ENCODE results near the gene HAUS1. TPM values are rescaled to one million over a fixed set of nuclear protein-coding genes. Genes with fewer than 3 reads are reported as not detected.

The HAUS1 gene
- total RNA-seq, 1 donor from 2014 or later: 49.0 TPM

- H3K27me3 Mint-ChIP-seq (ENCODE audit: low read depth): no peaks in the 10 kb centered on the region
- peaks cover 5% of the 10 kb centered on the region for H3K36me3 Mint-ChIP-seq
- H3K4me1 Mint-ChIP-seq: no peaks in the 10 kb centered on the region
- H3K27ac Mint-ChIP-seq: no peak overlapping the region
- no peaks in the 10 kb centered on the region for H3K9me3 Mint-ChIP-seq
- no peak for TF ChIP-seq CTCF (IDR thresholded peaks at IDR 0.05; ENCODE audit: unreplicated experiment)
- H3K4me3 Mint-ChIP-seq: no peak overlapping the region
- no peak for DNase-seq (ENCODE audit: low spot score in 2 of 2, unreplicated experiment in 2 of 2)
These were observed 60.7 kb downstream of the HAUS1 start for GRCh38 chr18:46164920-46165319.

GRCh38 chr18:46166261-46166970, 62.2 kb downstream of the HAUS1 start:
- H3K27ac Mint-ChIP-seq: no peak overlapping the region
- no peak for DNase-seq (ENCODE audit: low spot score in 2 of 2, unreplicated experiment in 2 of 2)
- TF ChIP-seq CTCF (IDR thresholded peaks at IDR 0.05; ENCODE audit: unreplicated experiment): no peak
- H3K27me3 Mint-ChIP-seq (ENCODE audit: low read depth): no peaks in the 10 kb centered on the region
- no peaks in the 10 kb centered on the region for H3K36me3 Mint-ChIP-seq
- H3K9me3 Mint-ChIP-seq: no peaks in the 10 kb centered on the region
- no peak overlapping the region for H3K4me3 Mint-ChIP-seq
- H3K4me1 Mint-ChIP-seq: no peaks in the 10 kb centered on the region

GRCh38 chr18:46167971-46168370, 63.8 kb downstream of the HAUS1 start:
- H3K27ac Mint-ChIP-seq: no peak overlapping the region
- H3K4me1 Mint-ChIP-seq: no peaks in the 10 kb centered on the region
- DNase-seq (ENCODE audit: low spot score in 2 of 2, unreplicated experiment in 2 of 2): no peak
- H3K4me3 Mint-ChIP-seq: no peak overlapping the region
- H3K9me3 Mint-ChIP-seq: no peaks in the 10 kb centered on the region
- H3K27me3 Mint-ChIP-seq (ENCODE audit: low read depth): no peaks in the 10 kb centered on the region
- H3K36me3 Mint-ChIP-seq: no peaks in the 10 kb centered on the region
- no peak for TF ChIP-seq CTCF (IDR thresholded peaks at IDR 0.05; ENCODE audit: unreplicated experiment)

- no peak for TF ChIP-seq CTCF (IDR thresholded peaks at IDR 0.05; ENCODE audit: unreplicated experiment)
- no peak overlapping the region for H3K4me3 Mint-ChIP-seq
- H3K4me1 Mint-ChIP-seq: peaks cover 2% of the 10 kb centered on the region
- H3K36me3 Mint-ChIP-seq: no peaks in the 10 kb centered on the region
- H3K27me3 Mint-ChIP-seq (ENCODE audit: low read depth): no peaks in the 10 kb centered on the region
- H3K27ac Mint-ChIP-seq: no peak overlapping the region
- DNase-seq (ENCODE audit: low spot score in 2 of 2, unreplicated experiment in 2 of 2): no peak
- no peaks in the 10 kb centered on the region for H3K9me3 Mint-ChIP-seq
These were observed 65.3 kb downstream of the HAUS1 start for GRCh38 chr18:46169464-46169941.

GRCh38 chr18:46171331-46171730, 67.1 kb downstream of the HAUS1 start:
- Mint-ChIP-seq H3K36me3 (no peaks in the 10 kb centered on the region), H3K4me3 (no peak overlapping the region), H3K27ac (no peak overlapping the region), H3K27me3 (ENCODE audit: low read depth) (no peaks in the 10 kb centered on the region), H3K4me1 (peaks cover 14% of the 10 kb centered on the region), H3K9me3 (no peaks in the 10 kb centered on the region)
- no peak for DNase-seq (ENCODE audit: low spot score in 2 of 2, unreplicated experiment in 2 of 2)
- no peak for TF ChIP-seq CTCF (IDR thresholded peaks at IDR 0.05; ENCODE audit: unreplicated experiment)

Data from mesothelial cell of epicardium (in vitro differentiated cells).